Embryonic facial prominence (tissue), 1 donor: ENCODE measurements around the gene ADD2.
A peak's percentile ranks its signal among the peaks of the same experiment; 100 is the strongest.
"Not testable (repeated sequence)": the region's sequence is repeated elsewhere in the genome, so short reads cannot be mapped to it uniquely, and the experiment has no call there.

Experiments used
- DNase-seq: peaks from one replicate; pipeline ENCODE4 v3.0.0-alpha.2; 2016; ENCODE audit errors: extremely low spot score

ADD2 gene

DNA sequence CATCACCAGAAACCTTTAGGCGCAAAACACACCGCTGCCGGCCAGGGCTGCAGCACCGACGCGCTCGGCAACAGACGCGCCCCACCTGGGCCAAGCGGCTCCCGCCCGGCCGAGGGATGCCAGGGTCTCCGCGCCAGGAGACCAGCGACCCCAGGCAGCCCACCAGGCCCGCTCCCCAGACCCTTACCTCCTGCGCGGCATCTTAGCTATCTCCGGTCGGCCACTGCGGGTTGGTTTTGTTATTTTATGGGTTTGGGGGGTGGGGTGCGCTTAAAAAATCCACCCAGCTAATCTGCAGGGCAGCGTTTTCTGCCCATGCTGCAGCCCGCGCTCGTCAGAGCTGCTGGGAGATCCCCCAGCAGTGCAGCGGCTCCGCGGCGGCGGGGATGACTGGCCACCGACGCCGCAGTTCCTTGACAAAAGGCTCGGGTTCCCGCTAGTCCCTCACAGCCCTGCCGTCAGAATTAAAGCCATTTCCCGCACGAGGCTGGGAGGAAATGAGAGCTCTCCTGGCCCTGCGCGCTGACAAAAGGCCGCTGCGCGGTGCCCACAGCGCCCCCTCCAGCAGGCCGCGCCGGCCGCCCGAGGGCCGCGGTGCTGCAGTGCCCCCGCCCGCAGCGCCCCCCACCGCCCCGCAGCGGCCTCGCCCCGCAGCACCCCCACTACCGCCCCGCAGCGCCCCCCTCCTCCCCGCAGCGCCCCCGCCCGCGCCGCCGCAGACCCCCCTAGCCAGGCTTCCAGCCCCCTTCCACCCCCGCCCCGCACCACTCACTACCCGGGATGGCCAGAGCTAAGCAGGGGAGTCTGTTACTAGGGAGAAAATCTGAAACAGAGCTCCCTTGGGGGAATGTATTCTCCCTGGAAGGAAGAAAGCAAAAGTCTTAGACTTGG lies at the start of gene ADD2:
Gene ADD2 (minus strand): TSS at position 502 of the 891 bp plus-strand sequence. CDS start 61,792 bp downstream, outside the sequence.
- DNase-seq = no peak

- no peak for DNase-seq
Measured at GRCh38 chr2:70817284-70817954, 49.4 kb upstream of the ADD2 start.

DNA sequence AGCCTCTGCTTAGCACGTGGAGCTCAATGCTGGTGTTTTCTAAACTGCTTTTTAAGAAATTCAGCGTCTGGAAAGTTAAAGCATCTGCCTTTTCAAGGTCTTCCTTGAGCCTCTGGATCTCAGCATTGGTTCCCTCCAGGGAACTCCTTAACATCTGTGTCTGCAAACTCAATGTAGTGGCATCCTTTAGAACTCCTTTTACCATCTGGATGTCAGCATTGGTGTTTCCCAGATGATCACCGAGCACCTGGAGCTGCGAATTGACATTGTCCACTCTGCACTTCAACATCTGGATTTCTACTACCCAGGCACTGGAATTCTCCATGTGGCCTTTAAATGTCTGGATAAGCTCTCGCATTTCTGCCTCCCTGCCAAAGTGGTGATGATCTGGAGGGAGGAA lies 48.7 kb upstream of the ADD2 start:
- DNase-seq = no peak

DNA sequence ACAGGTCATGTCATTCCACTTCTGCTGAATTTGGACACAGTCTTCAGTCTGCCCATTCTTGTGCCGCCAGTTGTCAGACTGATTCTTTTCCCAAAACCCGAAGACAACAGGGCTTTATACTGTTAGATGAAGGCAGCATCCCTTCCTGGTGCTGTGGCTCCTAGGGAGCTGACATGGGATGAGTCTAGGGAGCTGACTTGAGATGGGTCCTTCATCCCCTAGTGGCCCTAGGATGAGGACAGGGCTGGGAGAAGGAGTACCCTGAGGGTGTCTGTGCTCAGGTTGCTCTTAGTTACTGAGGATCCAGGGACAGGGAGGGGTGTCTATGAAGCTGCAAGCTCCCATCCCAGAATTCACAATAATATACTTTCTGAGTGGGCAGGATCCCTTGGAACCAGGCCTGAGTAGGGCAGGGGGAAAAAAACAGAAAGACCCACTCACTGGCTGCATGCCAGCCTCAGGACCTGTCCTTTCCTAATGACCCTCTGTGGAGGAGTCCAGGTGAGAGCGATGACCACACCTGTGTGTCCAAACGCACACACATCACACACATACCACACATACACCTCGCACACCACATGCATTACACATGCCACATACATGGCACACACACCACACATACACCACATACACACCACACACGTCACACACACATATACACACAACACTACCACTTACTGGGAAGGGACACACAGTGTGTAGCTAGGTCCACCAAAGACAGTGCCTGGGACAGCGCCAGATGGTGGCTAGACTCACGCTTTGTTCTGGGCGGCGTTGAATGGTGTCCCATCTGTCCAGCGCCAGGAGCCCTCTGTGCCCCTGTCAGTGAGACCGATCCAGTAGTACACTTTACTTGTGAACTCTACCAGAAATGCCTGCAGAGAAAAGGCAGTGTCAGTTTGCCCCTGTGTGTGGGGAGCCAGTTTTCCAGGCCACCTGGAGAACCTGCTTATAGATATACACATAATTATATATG lies 41.3 kb upstream of the ADD2 start:
- DNase-seq = no peak

- DNase-seq = no peak
Measured at GRCh38 chr2:70807828-70808118, 39.8 kb upstream of the ADD2 start.

GRCh38 chr2:70807102-70807827 lies 39.3 kb upstream of the ADD2 start:
- no peak for DNase-seq

GRCh38 chr2:70806620-70807019 lies 38.6 kb upstream of the ADD2 start:
- DNase-seq = no peak

GRCh38 chr2:70806013-70806412 lies 38.0 kb upstream of the ADD2 start:
- DNase-seq = no peak

- no peak for DNase-seq
Measured at GRCh38 chr2:70801607-70802263, 33.7 kb upstream of the ADD2 start.

DNA sequence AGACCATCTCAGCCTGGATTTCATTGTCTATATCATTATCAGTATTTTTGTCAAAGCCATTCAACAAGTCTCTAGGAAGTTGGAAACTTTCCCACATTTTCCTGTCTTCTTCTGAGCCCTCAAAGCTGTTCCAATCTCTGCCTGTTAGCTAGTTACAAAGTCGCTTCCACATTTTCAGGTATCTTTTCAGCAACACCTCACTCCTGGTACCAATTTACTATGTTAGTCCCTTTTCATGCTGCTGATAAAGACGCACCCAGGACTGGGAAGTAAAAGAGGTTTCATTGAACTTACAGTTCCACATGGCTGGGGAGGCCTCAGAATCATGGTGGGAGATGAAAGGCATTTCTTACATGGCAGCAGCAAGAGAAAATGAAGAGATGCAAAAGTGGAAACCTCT lies 31.7 kb upstream of the ADD2 start:
- DNase-seq = no peak

DNA sequence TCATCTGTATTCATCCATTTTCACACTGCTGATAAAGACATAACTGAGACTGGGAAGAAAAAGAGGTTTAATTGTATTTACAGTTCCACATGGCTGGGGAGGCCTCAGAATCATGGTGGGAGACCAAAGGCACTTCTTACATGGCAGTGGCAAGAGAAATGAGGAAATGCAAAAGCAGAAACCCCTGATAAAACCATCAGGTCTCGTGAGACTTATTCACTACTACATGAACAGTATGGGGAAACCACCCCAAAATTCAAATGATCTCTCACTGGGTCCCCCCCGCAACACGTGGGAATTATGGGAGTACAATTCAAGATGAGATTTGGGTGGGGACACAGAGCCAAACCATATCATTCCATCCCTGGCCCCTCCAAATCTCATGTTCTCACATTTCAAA lies 30.0 kb upstream of the ADD2 start:
- DNase-seq = not testable (repeated sequence)

DNA sequence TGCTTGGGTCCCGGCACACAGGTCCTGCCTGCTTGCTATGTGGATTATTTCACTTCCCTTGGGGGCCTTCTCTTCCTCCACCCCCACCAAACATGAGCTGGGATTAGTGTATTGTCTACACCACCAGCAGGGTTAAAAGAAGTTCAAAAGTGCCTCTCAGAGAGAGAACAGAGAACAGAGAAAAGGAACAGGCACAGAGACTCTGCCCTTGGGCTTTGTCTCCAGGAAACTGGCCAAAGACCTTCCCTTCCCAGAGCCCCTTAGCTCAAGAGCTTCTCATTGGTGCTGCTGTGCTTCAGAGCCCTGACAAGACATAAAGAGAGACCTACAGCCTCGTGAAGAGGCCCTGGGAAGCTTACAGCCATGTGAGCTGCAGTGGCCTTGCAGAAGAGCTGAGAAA lies 29.5 kb upstream of the ADD2 start:
- no peak for DNase-seq

GRCh38 chr2:70796262-70796661 lies 28.3 kb upstream of the ADD2 start:
- no peak for DNase-seq

- no peak for DNase-seq
Measured at GRCh38 chr2:70795164-70795995, 27.4 kb upstream of the ADD2 start.

DNA sequence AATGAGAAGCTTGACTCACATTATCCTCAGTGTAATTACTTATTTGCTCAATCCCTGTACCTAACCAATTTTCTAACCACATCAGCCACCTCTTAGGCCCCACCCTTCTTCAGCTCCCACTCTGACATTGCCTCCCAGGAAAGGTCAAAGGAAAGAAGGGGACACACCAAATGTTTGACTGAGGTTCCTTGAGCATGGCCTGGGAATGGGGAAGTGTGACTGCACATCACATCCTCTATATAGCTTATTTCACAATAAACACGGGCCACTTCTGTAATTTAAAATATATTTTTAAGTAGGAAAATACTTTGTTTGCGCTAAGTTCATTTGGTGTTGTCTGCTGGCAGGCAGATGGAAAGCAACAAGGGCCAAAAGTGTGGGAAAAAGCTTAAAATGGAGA lies 25.4 kb upstream of the ADD2 start:
- no peak for DNase-seq

- no peak for DNase-seq
Measured at GRCh38 chr2:70790136-70790828, 22.3 kb upstream of the ADD2 start, which contains the start of gene FIGLA. Gene FIGLA, minus strand, starts transcription at chr2:70790643. Its CDS starts 5 bp downstream, at chr2:70790638.

DNA sequence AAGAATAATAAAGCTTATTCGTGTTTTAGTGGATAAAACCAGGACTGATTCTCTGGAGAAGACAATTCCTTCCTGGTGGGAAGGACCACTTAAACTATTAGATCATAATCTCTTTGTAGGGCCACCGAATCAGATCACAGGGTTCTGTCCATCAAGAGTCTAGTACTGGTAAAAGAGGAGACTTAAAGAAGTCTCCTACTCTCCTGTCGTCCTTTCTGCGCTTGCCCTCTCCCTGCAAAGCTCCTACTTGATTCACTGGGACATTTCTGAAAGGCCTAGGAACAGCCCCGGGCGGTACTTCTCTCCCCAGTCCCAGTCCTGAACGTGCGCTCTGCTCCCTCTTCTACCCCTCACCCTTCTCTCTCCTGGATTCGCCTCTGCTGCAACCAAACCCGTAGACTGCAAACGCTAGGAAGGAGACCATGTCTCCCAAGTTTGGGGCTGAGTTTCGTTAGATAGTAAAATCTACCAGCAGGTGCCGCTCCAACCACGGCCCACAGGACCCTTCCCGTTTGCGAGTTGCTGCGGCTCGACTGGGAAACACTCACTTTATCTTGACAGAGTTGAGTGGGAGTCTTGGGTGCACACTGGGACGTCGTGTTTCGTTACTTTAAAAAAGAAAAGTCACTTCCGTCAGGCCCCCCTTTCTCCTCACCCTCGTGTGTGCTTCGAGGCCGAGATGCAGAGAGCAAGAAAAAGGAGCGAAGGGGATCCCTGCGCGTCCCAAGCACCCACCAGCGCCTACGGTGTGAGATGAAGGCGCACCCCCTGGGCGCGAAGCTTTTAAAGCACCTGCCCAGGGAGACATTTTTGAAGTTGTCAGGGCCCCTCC lies 21.5 kb upstream of the ADD2 start:
- peak; percentile 33 for DNase-seq

GRCh38 chr2:70785137-70785911 lies 17.3 kb upstream of the ADD2 start:
- no peak for DNase-seq
